Breast epithelium (tissue), 4 donors: ENCODE results near the gene CYP4F11. TPM values are rescaled to one million over a fixed set of nuclear protein-coding genes. Genes with fewer than 3 reads are reported as not detected.
A peak's percentile ranks its signal among the peaks of the same experiment; 100 is the strongest.
"Not testable (repeated sequence)": the region's sequence is repeated elsewhere in the genome, so short reads cannot be mapped to it uniquely, and the experiment has no call there.

Experiments used
- DNase-seq, 2 donors: peaks; one replicate each; pipeline ENCODE4 v3.0.0-alpha.2; 2019; ENCODE audit warnings: low spot score in 2 of 2
- H3K27ac ChIP-seq, 2 donors: fragments of 200-600 bp; sonication (generic) in 1 of 2; one replicate each; pipeline ENCODE4 v1.5.1; 2016 to 2019; ENCODE audit warnings: mild to moderate bottlenecking in 1 of 2
- H3K27me3 ChIP-seq, 2 donors: fragments of 200-600 bp; sonication (generic) in 1 of 2; one replicate each; pipeline versions ENCODE4 v1.5.1 to v1.6.0; 2017 to 2019; ENCODE audit warnings: control low read depth in 1 of 2, mild to moderate bottlenecking in 1 of 2
- H3K36me3 ChIP-seq: fragments of 200-600 bp; one replicate; pipeline ENCODE4 v1.5.1; 2019
- H3K4me1 ChIP-seq, 2 donors: fragments of 200-600 bp; sonication (generic); one replicate each; pipeline ENCODE4 v1.5.1; 2016 to 2019; ENCODE audit warnings: control low read depth in 1 of 2
- H3K4me3 ChIP-seq, 3 donors: fragments of 200-600 bp; sonication (generic); 1 replicate in 2 of 3; 2 replicates in 1 of 3; pipeline ENCODE4 v1.5.1; 2016 to 2019; ENCODE audit warnings: mild to moderate bottlenecking in 3 of 3, moderate library complexity in 2 of 3
- H3K9me3 ChIP-seq, 2 donors: fragments of 200-600 bp; sonication (generic) in 1 of 2; one replicate each; pipeline ENCODE4 v1.5.1; 2016 to 2019; ENCODE audit warnings: control low read depth in 1 of 2
- POLR2A ChIP-seq: fragments of 450-650 bp; IDR thresholded peaks from one replicate; pipeline ENCODE4 v1.6.1; 2016; ENCODE audit warnings: antibody characterized with exemption, mild to moderate bottlenecking, moderate library complexity
- POLR2AphosphoS5 ChIP-seq, 3 donors: sonication (generic); formaldehyde crosslinking; IDR thresholded peaks; one replicate each; pipeline ENCODE4 v1.6.1; 2017; ENCODE audit warnings: antibody characterized with exemption in 3 of 3
- intact Hi-C: fragments of 100-400 bp; cut with DNase I; formaldehyde crosslinking; loops from one replicate; pipeline ENCODE4 v1.15.1; 2023; ENCODE audit warnings: low total_unique reads
- total RNA-seq, 3 donors: library from RNA; depleted of rRNA; stranded (reverse); fragments of >200 nt; gene quantifications; one replicate each; pipeline ENCODE4 v1.1.0, GENCODE V29; 2016
- TF ChIP-seq, protein P1 (sequence below), 3 donors: fragments of 450-650 bp; IDR thresholded peaks; one replicate each; pipeline ENCODE4 v1.5.1; 2016 to 2017; ENCODE audit warnings: antibody characterized with exemption in 3 of 3, mild to moderate bottlenecking in 3 of 3, moderate library complexity in 3 of 3

The CYP4F11 gene
- total RNA-seq, 3 donors from 2014 or later = 0.16 to 8.8 (median 3.1) TPM

GRCh38 chr19:15936950-15937349, 2.6 kb upstream of the CYP4F11 start:
- H3K36me3 ChIP-seq = no peaks in the 10 kb centered on the region
- no peak overlapping the region for H3K27ac ChIP-seq
- H3K9me3 ChIP-seq = no peaks in the 10 kb centered on the region
- H3K4me1 ChIP-seq = no peaks in the 10 kb centered on the region
- no peak overlapping the region for H3K4me3 ChIP-seq
- intact Hi-C loops = no loop called here
- TF ChIP-seq POLR2A (no peak), POLR2AphosphoS5 (IDR thresholded peaks at IDR 0.05) (no peak)
- TF ChIP-seq, protein P1, sequence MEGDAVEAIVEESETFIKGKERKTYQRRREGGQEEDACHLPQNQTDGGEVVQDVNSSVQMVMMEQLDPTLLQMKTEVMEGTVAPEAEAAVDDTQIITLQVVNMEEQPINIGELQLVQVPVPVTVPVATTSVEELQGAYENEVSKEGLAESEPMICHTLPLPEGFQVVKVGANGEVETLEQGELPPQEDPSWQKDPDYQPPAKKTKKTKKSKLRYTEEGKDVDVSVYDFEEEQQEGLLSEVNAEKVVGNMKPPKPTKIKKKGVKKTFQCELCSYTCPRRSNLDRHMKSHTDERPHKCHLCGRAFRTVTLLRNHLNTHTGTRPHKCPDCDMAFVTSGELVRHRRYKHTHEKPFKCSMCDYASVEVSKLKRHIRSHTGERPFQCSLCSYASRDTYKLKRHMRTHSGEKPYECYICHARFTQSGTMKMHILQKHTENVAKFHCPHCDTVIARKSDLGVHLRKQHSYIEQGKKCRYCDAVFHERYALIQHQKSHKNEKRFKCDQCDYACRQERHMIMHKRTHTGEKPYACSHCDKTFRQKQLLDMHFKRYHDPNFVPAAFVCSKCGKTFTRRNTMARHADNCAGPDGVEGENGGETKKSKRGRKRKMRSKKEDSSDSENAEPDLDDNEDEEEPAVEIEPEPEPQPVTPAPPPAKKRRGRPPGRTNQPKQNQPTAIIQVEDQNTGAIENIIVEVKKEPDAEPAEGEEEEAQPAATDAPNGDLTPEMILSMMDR (IDR thresholded peaks at IDR 0.05) = no peak
- DNase-seq = no peak
- H3K27me3 ChIP-seq = peaks cover 0 to 8% of the 10 kb centered on the region in 2 donors

GRCh38 chr19:15936173-15936572, 1.8 kb upstream of the CYP4F11 start:
- no peak overlapping the region for H3K4me3 ChIP-seq
- H3K27me3 ChIP-seq = peaks cover 0 to 10% of the 10 kb centered on the region in 2 donors
- H3K27ac ChIP-seq = no peak overlapping the region
- no peak for DNase-seq
- no peaks in the 10 kb centered on the region for H3K36me3 ChIP-seq
- H3K9me3 ChIP-seq = no peaks in the 10 kb centered on the region
- H3K4me1 ChIP-seq = no peaks in the 10 kb centered on the region
- intact Hi-C loops = no loop called here
- TF ChIP-seq POLR2A (no peak), POLR2AphosphoS5 (IDR thresholded peaks at IDR 0.05) (no peak)
- TF ChIP-seq, protein P1 (IDR thresholded peaks at IDR 0.05) = no peak

- H3K4me3 ChIP-seq = no peak overlapping the region
- peak overlapping the region in 1 of 2 donors; percentile 84 for H3K27ac ChIP-seq
- TF ChIP-seq, protein P1 (IDR thresholded peaks at IDR 0.05) = no peak
- TF ChIP-seq POLR2A (no peak), POLR2AphosphoS5 (IDR thresholded peaks at IDR 0.05) (no peak)
- no peaks in the 10 kb centered on the region for H3K4me1 ChIP-seq
- H3K36me3 ChIP-seq = no peaks in the 10 kb centered on the region
- peaks cover 0 to 18% of the 10 kb centered on the region in 2 donors for H3K27me3 ChIP-seq
- intact Hi-C loops = no loop called here
- no peaks in the 10 kb centered on the region for H3K9me3 ChIP-seq
- no peak for DNase-seq
Measured at GRCh38 chr19:15935167-15935702, 906 bp upstream of the CYP4F11 start.

GRCh38 chr19:15933761-15934331, 483 bp downstream of the CYP4F11 start:
- H3K4me1 ChIP-seq, H3K9me3 ChIP-seq, DNase-seq, intact Hi-C loops, H3K36me3 ChIP-seq: not testable (repeated sequence)
- peak overlapping the region in 1 of 3 donors; percentile 21 for H3K4me3 ChIP-seq
- H3K27ac ChIP-seq = peak overlapping the region in 1 of 2 donors; percentile 84
- H3K27me3 ChIP-seq = peaks cover 0 to 24% of the 10 kb centered on the region in 2 donors

GRCh38 chr19:15928321-15928720, 6.0 kb downstream of the CYP4F11 start:
- DNase-seq = no peak
- Histone ChIP-seq H3K4me3 (no peak overlapping the region), H3K4me1 (no peaks in the 10 kb centered on the region), H3K36me3 (no peaks in the 10 kb centered on the region), H3K27ac (no peak overlapping the region), H3K27me3 (peaks cover 0 to 32% of the 10 kb centered on the region in 2 donors), H3K9me3 (no peaks in the 10 kb centered on the region)
- intact Hi-C loops = no loop called here
- TF ChIP-seq POLR2AphosphoS5 (IDR thresholded peaks at IDR 0.05) = no peak
- TF ChIP-seq, protein P1 (IDR thresholded peaks at IDR 0.05) = no peak
- no peak for TF ChIP-seq POLR2A
